K562 (cell line): ENCODE data around the gene ERF. TPM values are rescaled to one million over a fixed set of nuclear protein-coding genes. Genes with fewer than 3 reads are reported as not detected.

Experiments used
- EWSR1 ChIP-seq: fragments of 450-650 bp; IDR thresholded peaks from 2 replicates; pipeline ENCODE4 v1.6.1; 2018; ENCODE audit warnings: borderline replicate concordance, mild to moderate bottlenecking, low read depth, moderate library complexity; ENCODE audit not compliant: partially characterized antibody
- HNRNPL ChIP-seq: fragments of 200-400 bp; formaldehyde crosslinking; IDR thresholded peaks from 2 replicates; pipeline ENCODE4 v1.6.1; 2017; ENCODE audit warnings: low read depth, mild to moderate bottlenecking, low read length
- JUND ChIP-seq, 2 experiments: IDR thresholded peaks; 2 replicates in 1 of 2; 3 replicates in 1 of 2; pipeline ENCODE4 v1.6.1; 2011; ENCODE audit warnings: borderline replicate concordance in 2 of 2, low read depth in 2 of 2, low read length in 2 of 2, improper control_type of control experiment in 1 of 2, missing biosample characterization in 1 of 2, missing genetic modification characterization in 1 of 2, missing genetic modification reagents in 1 of 2
- MAZ ChIP-seq, 2 experiments: fragments of 450-650 bp in 1 of 2; sonication (generic) in 1 of 2; formaldehyde crosslinking; IDR thresholded peaks in 1 of 2; conservative IDR thresholded peaks in 1 of 2; 2 replicates each; pipeline versions ENCODE4 v1.4.0 to v1.5.0; 2020; ENCODE audit warnings: mild to moderate bottlenecking in 1 of 2, missing genetic modification reagents in 1 of 2
- NR4A1 ChIP-seq, 2 experiments: fragments of 250-450 bp in 1 of 2; fragments of 450-650 bp in 1 of 2; sonication (Bioruptor Pico) in 1 of 2; IDR thresholded peaks; 2 replicates each; pipeline versions ENCODE4 v1.4.0 to v1.6.1; 2016 to 2020; ENCODE audit warnings: mild to moderate bottlenecking in 2 of 2, missing compliant biosample characterization in 1 of 2, missing genetic modification characterization in 1 of 2, moderate library complexity in 1 of 2
- PHB ChIP-seq: fragments of 250-450 bp; sonication (Bioruptor Pico); IDR thresholded peaks from 2 replicates; pipeline ENCODE4 v1.5.0; 2021
- POLR2AphosphoS2 ChIP-seq: IDR thresholded peaks from 2 replicates; pipeline ENCODE4 v1.6.1; 2012; ENCODE audit warnings: low read length, improper control_type of control experiment
- VEZF1 ChIP-seq: fragments of 200-800 bp; sonication (Bioruptor generic); IDR thresholded peaks from 2 replicates; pipeline ENCODE4 v1.6.1; 2017; ENCODE audit warnings: missing genetic modification characterization, missing compliant biosample characterization
- YY1 ChIP-seq, 3 experiments: IDR thresholded peaks; 2 replicates each; pipeline ENCODE4 v1.6.1; 2011; ENCODE audit warnings: low read length in 2 of 3, mild to moderate bottlenecking in 2 of 3, moderate library complexity in 2 of 3, borderline replicate concordance in 1 of 3, control low read depth in 1 of 3, low read depth in 1 of 3; ENCODE audit not compliant: insufficient read depth in 3 of 3, insufficient replicate concordance in 2 of 3, control insufficient read depth in 1 of 3, insufficient read length in 1 of 3; ENCODE audit errors: extremely low read depth in 1 of 3
- ZNF146 ChIP-seq: IDR thresholded peaks from one replicate; pipeline ENCODE4 v1.6.1; 2018; ENCODE audit warnings: missing compliant biosample characterization; ENCODE audit not compliant: unreplicated experiment
- ZNF239 ChIP-seq: fragments of 250-450 bp; sonication (Bioruptor Pico); IDR thresholded peaks from 2 replicates; pipeline ENCODE4 v1.4.0; 2020; ENCODE audit warnings: mild to moderate bottlenecking
- ZNF354B ChIP-seq: fragments of 250-450 bp; sonication (Bioruptor Pico); IDR thresholded peaks from 2 replicates; pipeline ENCODE4 v1.4.0; 2020
- ZNF655 ChIP-seq: fragments of 250-450 bp; sonication (Bioruptor Pico); IDR thresholded peaks from 2 replicates; pipeline ENCODE4 v1.5.0; 2021
- polyA plus RNA-seq, 8 experiments: library from polyadenylated mRNA; depleted of rRNA in 4 of 8; stranded (reverse) in 5 of 8; unstranded in 3 of 8; fragments of >200 nt; fragmentation: Nextera tagmentation in 2 of 8; fragmentation: Illumina TruSeq in 1 of 8; extraction: Ambion mirVana in 2 of 8; extraction: Trizol in 1 of 8; gene quantifications; 2 replicates each; pipeline versions ENCODE4 v1.2.1 to v1.2.3, GENCODE V29; 2011 to 2014; ENCODE audit warnings: inconsistent platforms in 1 of 8, missing spikeins in 1 of 8
- total RNA-seq, 7 experiments: library from RNA; depleted of rRNA in 6 of 7; stranded (reverse); fragments of >200 nt in 6 of 7; fragmentation: Illumina TruSeq in 2 of 7; extraction: Trizol in 2 of 7; gene quantifications; 2 replicates each; pipeline versions ENCODE4 v1.2.1 to v1.2.3, GENCODE V29; 2011 to 2021; ENCODE audit warnings: low replicate concordance in 1 of 7
- TF ChIP-seq, protein P1 (sequence below): sonication (generic); formaldehyde crosslinking; IDR thresholded peaks from 2 replicates; pipeline ENCODE4 v1.8.1; 2023; ENCODE audit warnings: mild to moderate bottlenecking, missing genetic modification reagents
- TF ChIP-seq, protein P2 (sequence below): fragments of 450-650 bp; IDR thresholded peaks from 2 replicates; pipeline ENCODE4 v1.6.1; 2014; ENCODE audit warnings: low read depth, mild to moderate bottlenecking, moderate library complexity, borderline replicate concordance
- TF ChIP-seq, protein P3 (sequence below): sonication (generic); formaldehyde crosslinking; IDR thresholded peaks from 2 replicates; pipeline ENCODE4 v1.5.0; 2020; ENCODE audit warnings: missing genetic modification reagents

Gene ERF
- total and polyA plus RNA-seq, 9 of the 15 experiments (the other 6 are each of a cell fraction or from before 2014, with no cell fraction given) = 0.03 to 75.4 (median 27.0) TPM

GRCh38 chr19:42268142-42268703 is 13.3 kb upstream of the ERF start (continued):
- TF ChIP-seq VEZF1 (CRISPR knock-in tag) = peak; percentile 84
- TF ChIP-seq, protein P1, sequence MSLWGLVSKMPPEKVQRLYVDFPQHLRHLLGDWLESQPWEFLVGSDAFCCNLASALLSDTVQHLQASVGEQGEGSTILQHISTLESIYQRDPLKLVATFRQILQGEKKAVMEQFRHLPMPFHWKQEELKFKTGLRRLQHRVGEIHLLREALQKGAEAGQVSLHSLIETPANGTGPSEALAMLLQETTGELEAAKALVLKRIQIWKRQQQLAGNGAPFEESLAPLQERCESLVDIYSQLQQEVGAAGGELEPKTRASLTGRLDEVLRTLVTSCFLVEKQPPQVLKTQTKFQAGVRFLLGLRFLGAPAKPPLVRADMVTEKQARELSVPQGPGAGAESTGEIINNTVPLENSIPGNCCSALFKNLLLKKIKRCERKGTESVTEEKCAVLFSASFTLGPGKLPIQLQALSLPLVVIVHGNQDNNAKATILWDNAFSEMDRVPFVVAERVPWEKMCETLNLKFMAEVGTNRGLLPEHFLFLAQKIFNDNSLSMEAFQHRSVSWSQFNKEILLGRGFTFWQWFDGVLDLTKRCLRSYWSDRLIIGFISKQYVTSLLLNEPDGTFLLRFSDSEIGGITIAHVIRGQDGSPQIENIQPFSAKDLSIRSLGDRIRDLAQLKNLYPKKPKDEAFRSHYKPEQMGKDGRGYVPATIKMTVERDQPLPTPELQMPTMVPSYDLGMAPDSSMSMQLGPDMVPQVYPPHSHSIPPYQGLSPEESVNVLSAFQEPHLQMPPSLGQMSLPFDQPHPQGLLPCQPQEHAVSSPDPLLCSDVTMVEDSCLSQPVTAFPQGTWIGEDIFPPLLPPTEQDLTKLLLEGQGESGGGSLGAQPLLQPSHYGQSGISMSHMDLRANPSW (CRISPR knock-in tag) = 0 out of 2 replicates have a peak, but pooled peaks have one; percentile 17
- TF ChIP-seq, protein P2, sequence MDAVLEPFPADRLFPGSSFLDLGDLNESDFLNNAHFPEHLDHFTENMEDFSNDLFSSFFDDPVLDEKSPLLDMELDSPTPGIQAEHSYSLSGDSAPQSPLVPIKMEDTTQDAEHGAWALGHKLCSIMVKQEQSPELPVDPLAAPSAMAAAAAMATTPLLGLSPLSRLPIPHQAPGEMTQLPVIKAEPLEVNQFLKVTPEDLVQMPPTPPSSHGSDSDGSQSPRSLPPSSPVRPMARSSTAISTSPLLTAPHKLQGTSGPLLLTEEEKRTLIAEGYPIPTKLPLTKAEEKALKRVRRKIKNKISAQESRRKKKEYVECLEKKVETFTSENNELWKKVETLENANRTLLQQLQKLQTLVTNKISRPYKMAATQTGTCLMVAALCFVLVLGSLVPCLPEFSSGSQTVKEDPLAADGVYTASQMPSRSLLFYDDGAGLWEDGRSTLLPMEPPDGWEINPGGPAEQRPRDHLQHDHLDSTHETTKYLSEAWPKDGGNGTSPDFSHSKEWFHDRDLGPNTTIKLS = no peak
- TF ChIP-seq YY1 (IDR thresholded peaks at IDR 0.05; ENCODE audit: borderline replicate concordance in 1 of 3, control insufficient read depth in 1 of 3, extremely low read depth in 1 of 3, insufficient read depth in 3 of 3, insufficient read length in 1 of 3, insufficient replicate concordance in 2 of 3, low read depth in 1 of 3, low read length in 2 of 3) = peak in 1 of 3 experiments; percentile 7
- TF ChIP-seq POLR2AphosphoS2 = no peak
- no peak for TF ChIP-seq HNRNPL
- peak in 1 of 2 experiments; percentile 76; a peak in 3 of 4 replicates for TF ChIP-seq MAZ (CRISPR knock-in tag; conservative IDR thresholded peaks at IDR 0.05 in 1 of 2, IDR thresholded peaks at IDR 0.05 in 1 of 2)
- TF ChIP-seq, protein P3, sequence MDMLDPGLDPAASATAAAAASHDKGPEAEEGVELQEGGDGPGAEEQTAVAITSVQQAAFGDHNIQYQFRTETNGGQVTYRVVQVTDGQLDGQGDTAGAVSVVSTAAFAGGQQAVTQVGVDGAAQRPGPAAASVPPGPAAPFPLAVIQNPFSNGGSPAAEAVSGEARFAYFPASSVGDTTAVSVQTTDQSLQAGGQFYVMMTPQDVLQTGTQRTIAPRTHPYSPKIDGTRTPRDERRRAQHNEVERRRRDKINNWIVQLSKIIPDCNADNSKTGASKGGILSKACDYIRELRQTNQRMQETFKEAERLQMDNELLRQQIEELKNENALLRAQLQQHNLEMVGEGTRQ (CRISPR knock-in tag) = peak; percentile 81
- TF ChIP-seq NR4A1 (CRISPR knock-in tag; IDR thresholded peaks at IDR 0.05) = no peak
- TF ChIP-seq NR4A1 (tag; IDR thresholded peaks at IDR 0.05) = 0 out of 2 replicates have a peak, but pooled peaks have one; percentile 47
- TF ChIP-seq ZNF354B = no peak
- TF ChIP-seq EWSR1 = no peak
- TF ChIP-seq PHB (CRISPR knock-in tag) = no peak
- TF ChIP-seq ZNF239 (CRISPR knock-in tag) = no peak
- TF ChIP-seq ZNF146 = no peak
- no peak for TF ChIP-seq ZNF655
- peak; percentile 99 for TF ChIP-seq JUND (IDR thresholded peaks at IDR 0.05; ENCODE audit: borderline replicate concordance, low read depth, low read length)
- TF ChIP-seq JUND (tag; IDR thresholded peaks at IDR 0.05; ENCODE audit: borderline replicate concordance, low read depth, low read length) = peak; percentile 98
